ENCODE results near the gene PDGFA. TPM values are rescaled to one million over a fixed set of nuclear protein-coding genes. Genes with fewer than 3 reads are reported as not detected.

Gene PDGFA
- total RNA-seq, 4 donors from 2014 or later, result 5.1 to 13.5 (median 8.5) TPM

GRCh38 chr7:538764-539685 lies 19.4 kb upstream of the PDGFA start:
- H3K4me3 ChIP-seq, result peak overlapping the region in 1 of 4 donors; percentile 9
- H3K36me3 ChIP-seq, result no peaks in the 10 kb centered on the region
- peaks cover 31 to 47% (median 36%) of the 10 kb centered on the region in 3 donors for H3K4me1 ChIP-seq

GRCh38 chr7:537911-538634 lies 18.4 kb upstream of the PDGFA start:
- TF ChIP-seq CTCF (IDR thresholded peaks at IDR 0.05) (no peak), POLR2A (IDR thresholded peaks at IDR 0.05) (no peak)
- no peak overlapping the region for H3K4me3 ChIP-seq
- no CpG with 5 or more reads among the region's 21 CpGs for WGBS, 2 donors
- peaks cover 0 to 4% (median 0%) of the 10 kb centered on the region in 3 donors for H3K9me3 ChIP-seq
- peaks cover 28 to 39% (median 31%) of the 10 kb centered on the region in 3 donors for H3K4me1 ChIP-seq
- DNase-seq, result no peak
- H3K27ac ChIP-seq, result peak overlapping the region in 1 of 4 donors; percentile 37
- no peaks in the 10 kb centered on the region for H3K36me3 ChIP-seq
- H3K27me3 ChIP-seq, result peaks cover 0 to 16% (median 0%) of the 10 kb centered on the region in 4 donors
- intact Hi-C loops (cut with DNase I), result no loop called here

More at GRCh38 chr7:538764-539685, 19.4 kb upstream of the PDGFA start:
- DNase-seq, result no peak
- whole genome bisulfite sequencing, 2 donors, result 20 to 45% methylated on average over 1 to 8 of the region's 37 CpGs
- intact Hi-C loops (cut with DNase I), result no loop called here
- H3K27ac ChIP-seq, result peak overlapping the region; percentile 37 to 65 (median 54)
- peaks cover 0 to 11% (median 0%) of the 10 kb centered on the region in 4 donors for H3K27me3 ChIP-seq
- no peak for TF ChIP-seq POLR2A (IDR thresholded peaks at IDR 0.05)
- TF ChIP-seq CTCF (IDR thresholded peaks at IDR 0.05), result no peak
- H3K9me3 ChIP-seq, result peaks cover 0 to 4% (median 0%) of the 10 kb centered on the region in 3 donors

GRCh38 chr7:536231-536630 lies 16.6 kb upstream of the PDGFA start:
- intact Hi-C loops (cut with DNase I), result no loop called here
- Histone ChIP-seq H3K36me3 (no peaks in the 10 kb centered on the region), H3K27me3 (peaks cover 0 to 31% (median 0%) of the 10 kb centered on the region in 4 donors), H3K9me3 (peaks cover 0 to 4% (median 0%) of the 10 kb centered on the region in 3 donors), H3K4me3 (no peak overlapping the region), H3K27ac (no peak overlapping the region), H3K4me1 (peaks cover 23 to 30% (median 24%) of the 10 kb centered on the region in 3 donors)
- WGBS, 2 donors, result 60 to 80% methylated on average over 2 to 3 of the region's 12 CpGs
- TF ChIP-seq CTCF (IDR thresholded peaks at IDR 0.05) (no peak), POLR2A (IDR thresholded peaks at IDR 0.05) (no peak)
- no peak for DNase-seq

GRCh38 chr7:534959-535358 lies 15.3 kb upstream of the PDGFA start:
- intact Hi-C loops (cut with DNase I), result no loop called here
- peaks cover 23 to 26% (median 24%) of the 10 kb centered on the region in 3 donors for H3K4me1 ChIP-seq
- no peaks in the 10 kb centered on the region for H3K36me3 ChIP-seq
- H3K9me3 ChIP-seq, result no peaks in the 10 kb centered on the region
- no peak overlapping the region for H3K27ac ChIP-seq
- TF ChIP-seq POLR2A (IDR thresholded peaks at IDR 0.05), result no peak
- no peak for TF ChIP-seq CTCF (IDR thresholded peaks at IDR 0.05)
- no peak overlapping the region for H3K4me3 ChIP-seq
- peaks cover 0 to 44% (median 0%) of the 10 kb centered on the region in 4 donors for H3K27me3 ChIP-seq
- DNase-seq, result no peak
- WGBS, 2 donors, result 91% methylated on average over 6 to 10 of the region's 10 CpGs

Measured in esophagus squamous epithelium (tissue), 5 donors.